GM19438 (cell line): ENCODE data around the gene OFD1.
A peak's percentile ranks its signal among the peaks of the same experiment; 100 is the strongest.

ENCODE experiments used
- ATAC-seq: cut with Tn5 transposase; IDR thresholded peaks from one replicate; pipeline ENCODE4 v1.9.1; 2021; ENCODE audit warnings: low read depth; ENCODE audit not compliant: unreplicated experiment

OFD1 gene

GRCh38 chrX:13734278-13735172, at the start of gene OFD1, which contains the start of gene TRAPPC2:
Gene OFD1 (plus strand): TSS chrX:13734748. CDS start chrX:13735072, 324 bp downstream.
Gene TRAPPC2 (minus strand): TSS chrX:13734620. CDS start chrX:13719963, 14,657 bp downstream.
- ATAC-seq: peak; percentile 92

DNA sequence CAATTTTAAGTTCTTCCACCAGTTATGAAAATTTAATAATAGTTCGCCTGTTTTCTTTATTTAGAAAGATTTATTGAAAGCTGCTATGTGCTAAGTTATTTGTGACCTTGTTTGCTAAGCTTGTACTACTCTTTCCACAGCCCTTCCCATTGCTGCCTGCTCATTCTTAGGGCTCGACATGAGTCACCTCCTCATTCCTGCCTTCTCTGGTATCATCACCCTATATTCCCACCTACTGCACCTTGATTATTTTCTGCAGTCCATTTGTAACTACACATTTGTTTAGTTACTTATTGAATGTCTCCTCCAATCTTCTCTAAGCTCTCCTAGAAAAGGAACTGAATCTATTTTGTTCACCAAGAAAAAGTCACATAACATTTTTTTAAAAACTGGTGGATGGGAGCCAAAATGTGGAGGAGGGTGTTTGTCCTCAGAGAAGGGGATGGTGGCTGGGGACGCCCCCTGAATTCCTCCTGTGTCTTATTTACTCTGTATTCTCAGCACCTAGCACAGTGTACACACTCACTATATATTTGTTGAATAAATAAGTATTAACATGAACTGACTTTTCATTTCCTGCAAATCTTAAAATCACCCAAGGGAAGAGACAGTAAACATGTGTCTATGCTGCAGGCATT, 49.3 kb upstream of the OFD1 start:
- ATAC-seq: no peak

DNA sequence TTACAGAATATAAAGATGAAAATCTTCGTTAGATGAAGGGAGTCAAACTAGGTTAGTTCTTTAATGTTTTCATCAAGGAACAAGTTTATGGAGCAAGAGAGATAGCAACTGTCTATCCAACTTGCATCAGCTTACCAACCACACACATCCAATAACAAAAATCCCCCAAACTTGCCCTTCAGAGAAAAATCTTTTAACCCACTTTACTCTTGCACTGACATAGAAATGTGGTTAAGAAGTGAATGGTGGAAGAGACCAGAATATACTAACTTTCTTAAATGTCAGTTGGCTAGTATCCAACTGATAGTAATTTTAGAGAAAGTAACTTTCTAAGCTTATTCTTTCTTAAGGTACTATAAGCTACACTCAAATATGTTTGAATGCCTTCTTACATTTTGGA, 47.3 kb upstream of the OFD1 start:
- ATAC-seq: no peak

DNA sequence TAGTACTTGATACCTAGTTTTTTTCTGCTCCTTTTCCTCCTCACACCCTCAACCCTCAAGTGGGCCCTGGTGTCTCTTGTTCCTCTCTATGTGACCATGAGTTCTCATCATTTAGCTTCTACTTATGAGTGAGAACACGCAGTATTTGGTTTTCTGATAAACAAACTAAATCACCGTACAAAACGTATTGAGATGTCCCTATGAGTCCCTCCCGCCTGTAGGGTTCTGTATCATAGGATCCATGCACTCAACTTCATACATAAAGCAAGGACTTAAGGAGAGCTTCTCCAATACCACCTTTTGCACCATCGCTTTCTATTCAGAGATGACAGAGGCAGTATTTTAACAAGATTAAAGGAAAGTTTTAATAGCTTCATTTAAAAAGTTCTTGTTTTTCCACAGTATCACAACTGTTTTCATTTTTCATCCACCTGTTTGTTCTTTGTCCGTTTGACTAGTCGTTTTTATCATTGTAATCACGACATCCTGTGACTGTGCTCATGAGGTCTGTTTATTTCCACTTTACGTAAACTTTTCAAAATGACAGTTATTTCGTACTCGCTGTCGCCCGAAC, 46.1 kb upstream of the OFD1 start:
- no peak for ATAC-seq

- ATAC-seq: peak; percentile 67
Measured at GRCh38 chrX:13688958-13689740, 45.4 kb upstream of the OFD1 start, which contains the start of gene RAB9A. Gene RAB9A (plus strand): TSS chrX:13689128. CDS start chrX:13708747, 19,619 bp downstream.

DNA sequence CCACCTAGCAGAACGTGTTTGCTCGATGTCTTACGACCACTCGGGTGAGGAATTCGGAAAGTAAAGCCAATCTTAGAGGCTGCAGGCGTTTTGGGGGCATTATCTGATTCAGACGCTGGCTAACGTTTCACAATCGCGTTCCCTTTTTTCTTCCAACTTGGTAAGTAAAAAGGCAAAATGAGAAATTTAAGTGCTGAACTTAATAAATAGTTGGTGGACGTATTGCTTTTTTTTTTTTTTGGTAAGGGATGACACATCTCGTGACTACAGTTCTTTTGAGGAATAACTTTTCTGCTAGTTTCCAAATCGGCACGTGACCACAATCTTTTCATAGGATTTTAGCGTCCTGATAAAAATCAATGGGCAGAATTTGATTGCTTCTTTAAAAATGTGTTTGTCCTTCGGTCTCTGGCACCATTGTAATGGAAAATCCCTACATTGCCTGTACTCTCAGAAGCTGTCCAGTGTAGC, 44.8 kb upstream of the OFD1 start:
- ATAC-seq: no peak

DNA sequence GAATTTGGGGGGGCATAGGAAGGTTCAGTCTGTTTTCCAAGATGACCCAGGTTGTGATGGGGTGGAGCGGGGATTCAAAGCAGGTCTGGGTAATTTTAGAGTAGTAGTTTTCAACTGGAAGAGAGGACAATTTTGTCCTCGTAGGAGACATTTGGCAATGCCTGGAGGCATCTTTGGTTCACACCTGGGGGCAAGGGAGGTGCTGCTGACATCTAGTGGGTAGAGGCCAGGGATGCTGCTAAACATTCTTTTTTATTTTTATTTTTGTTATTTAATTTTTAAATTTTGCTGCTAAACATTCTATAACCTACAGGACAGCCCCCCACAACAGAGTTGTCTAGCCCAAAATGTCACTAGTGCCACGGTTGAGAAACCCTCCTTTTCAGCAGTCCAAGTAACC, 43.7 kb upstream of the OFD1 start:
- no peak for ATAC-seq

GRCh38 chrX:13691841-13692371, 42.6 kb upstream of the OFD1 start:
- no peak for ATAC-seq

GRCh38 chrX:13692771-13693231, 41.7 kb upstream of the OFD1 start:
- no peak for ATAC-seq

GRCh38 chrX:13693341-13693961, 41.1 kb upstream of the OFD1 start:
- ATAC-seq: no peak

- no peak for ATAC-seq
Measured at GRCh38 chrX:13694359-13694758, 40.2 kb upstream of the OFD1 start.

GRCh38 chrX:13694983-13695382, 39.6 kb upstream of the OFD1 start:
- no peak for ATAC-seq

DNA sequence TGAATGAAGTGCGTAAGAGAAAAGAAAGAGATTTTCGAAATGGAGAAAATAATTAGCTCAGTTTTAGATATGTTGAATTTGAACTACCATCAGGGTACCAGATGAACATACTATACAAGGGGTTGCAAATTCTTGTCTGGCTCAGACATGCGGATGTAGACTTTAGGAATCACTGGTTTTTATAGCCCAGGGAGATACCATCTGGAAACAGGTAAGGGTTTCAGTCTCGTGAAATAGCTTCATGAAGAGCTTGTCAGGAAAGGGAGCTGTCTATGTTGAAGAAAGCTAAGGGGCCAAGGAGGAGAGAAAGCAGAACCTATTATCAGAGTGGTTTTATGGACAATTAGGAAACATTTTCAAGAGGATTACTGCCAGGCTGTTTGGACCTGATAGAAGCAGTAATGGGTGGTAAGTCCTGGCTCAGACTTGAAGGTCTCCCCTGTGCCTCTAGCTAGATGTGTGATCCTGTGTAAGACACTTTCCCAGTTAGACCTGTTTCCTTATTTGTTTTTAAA, 38.9 kb upstream of the OFD1 start:
- ATAC-seq: no peak

DNA sequence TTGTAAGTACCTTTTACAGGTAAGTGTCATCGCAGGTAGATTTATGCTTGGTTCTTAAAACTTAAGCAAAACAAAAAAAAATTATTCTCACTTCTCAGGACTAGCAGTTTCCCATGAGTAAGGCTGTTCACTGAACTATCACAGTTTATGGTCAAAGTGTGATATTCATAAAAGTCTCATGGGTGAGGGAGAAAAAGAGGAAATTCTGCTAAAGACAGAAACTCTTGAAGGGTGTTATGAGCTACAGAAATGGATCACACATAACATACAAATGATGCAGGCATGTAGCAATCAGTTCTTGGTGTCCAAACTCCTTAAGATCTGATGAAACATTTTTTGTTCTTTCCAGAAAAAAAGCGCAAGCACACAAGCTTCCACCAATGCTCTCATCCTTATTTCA, 37.1 kb upstream of the OFD1 start:
- peak; percentile 50 for ATAC-seq

DNA sequence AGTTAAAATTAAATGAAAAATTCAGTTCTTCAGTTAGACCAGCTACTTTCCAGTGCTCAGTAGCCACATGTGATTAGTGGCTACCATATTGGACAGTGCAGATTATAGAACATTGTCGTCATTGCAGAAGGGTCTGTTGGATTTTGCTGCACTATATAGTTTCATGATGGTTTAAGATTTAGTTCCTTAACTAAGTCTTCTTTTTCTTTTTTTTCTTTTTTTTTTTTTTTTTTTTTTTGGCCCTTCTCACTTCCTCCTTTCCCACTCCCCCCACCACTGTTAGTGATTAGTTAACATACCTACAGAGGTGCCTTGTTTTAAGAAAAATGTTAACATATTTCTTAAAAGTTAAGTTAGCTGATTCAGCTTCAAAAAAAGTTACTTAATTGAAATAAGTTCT, 36.6 kb upstream of the OFD1 start:
- no peak for ATAC-seq

GRCh38 chrX:13698432-13698831, 36.1 kb upstream of the OFD1 start:
- no peak for ATAC-seq

GRCh38 chrX:13699183-13699826, 35.2 kb upstream of the OFD1 start:
- peak; percentile 46 for ATAC-seq

GRCh38 chrX:13700380-13700779, 34.2 kb upstream of the OFD1 start:
- ATAC-seq: no peak
